HepG2 (cell line): ENCODE results near the gene SPTBN4. TPM values are rescaled to one million over a fixed set of nuclear protein-coding genes. Genes with fewer than 3 reads are reported as not detected.

ENCODE experiments used
- ATAC-seq: fragments of 200-7000 bp; cut with Tn5 transposase; 3 replicates; pipeline ENCODE4 v1.9.1; 2020; ENCODE audit warnings: mild to moderate bottlenecking, moderate library complexity
- Bru-seq: library from RNA; stranded (reverse); fragments of 400-500 nt; gene quantifications from one replicate; lab custom pipeline; 2021; lab: Mats Ljungman, UMichigan
- BruChase-seq, 2 experiments: library from RNA; stranded (reverse); fragments of 400-500 nt; gene quantifications; one replicate each; lab custom pipeline; 2021; lab: Mats Ljungman, UMichigan
- BruUV-seq: library from RNA; stranded (reverse); fragments of 400-500 nt; replicated peaks from 2 replicates; lab custom pipeline; 2021; lab: Mats Ljungman, UMichigan
- CTCF ChIA-PET: fragments of 300-600 bp; formaldehyde crosslinking; extraction: SDS; loops from one replicate; lab custom pipeline; 2021; ENCODE audit warnings: low total read pairs, inconsistent platforms, low intra/inter-chr PET ratio; lab: Yijun Ruan, JAX
- POLR2A ChIA-PET: fragments of 350-600 bp; sonication (Branson Sonifier 250); formaldehyde crosslinking; loops from one replicate; lab custom pipeline; 2020; ENCODE audit warnings: antibody characterized with exemption, inconsistent platforms; lab: Yijun Ruan, JAX
- DNase-seq: peaks from one replicate; pipeline ENCODE4 v3.0.0-alpha.2; 2015; ENCODE audit warnings: low spot score
- FAIRE-seq: peaks from 3 replicates; lab custom pipeline; 2011; peaks lifted over from hg19 to GRCh38; lab: Jason Lieb, UNC
- H2AFZ ChIP-seq: one replicate; pipeline ENCODE4 v1.6.1; 2011; ENCODE audit warnings: low read length, inconsistent platforms
- H3K27ac ChIP-seq: fragments of 300-600 bp; 3 replicates; pipeline ENCODE4 v1.8.0; 2011; ENCODE audit warnings: mixed run types, mild to moderate bottlenecking, mixed read lengths, low read length, inconsistent platforms; ENCODE audit not compliant: insufficient read depth; ENCODE audit errors: extremely low read length
- H3K27me3 ChIP-seq, 2 experiments: fragments of 200-600 bp in 1 of 2; 2 replicates in 1 of 2; 3 replicates in 1 of 2; pipeline versions ENCODE4 v1.6.0 to v1.8.0; 2011; ENCODE audit warnings: low read length in 2 of 2, mild to moderate bottlenecking in 2 of 2, moderate library complexity in 2 of 2, inconsistent platforms in 1 of 2; ENCODE audit not compliant: insufficient read depth in 2 of 2, control insufficient read depth in 1 of 2
- H3K36me3 ChIP-seq, 2 experiments: fragments of 200-600 bp in 1 of 2; replicated peaks in 1 of 2; 2 replicates in 1 of 2; 3 replicates in 1 of 2; pipeline versions ENCODE4 v1.5.1 to v1.8.0; 2011; ENCODE audit warnings: low read length in 2 of 2, inconsistent platforms in 1 of 2; ENCODE audit not compliant: insufficient read depth in 2 of 2, control insufficient read depth in 1 of 2
- H3K4me1 ChIP-seq: 2 replicates; pipeline ENCODE4 v1.5.1; 2012; ENCODE audit warnings: low read length, inconsistent platforms; ENCODE audit not compliant: insufficient read depth
- H3K4me2 ChIP-seq: 2 replicates; pipeline ENCODE4 v1.6.0; 2011; ENCODE audit warnings: low read depth, low read length, inconsistent platforms
- H3K4me3 ChIP-seq, 3 experiments: fragments of 200-600 bp in 1 of 3; sonication (generic), shearing (Covaris generic) in 1 of 3; replicated peaks in 1 of 3; 2 replicates each; pipeline ENCODE4 v1.5.1; 2011 to 2016; ENCODE audit warnings: low read length in 3 of 3, inconsistent platforms in 2 of 3, low read depth in 2 of 3, mild to moderate bottlenecking in 2 of 3, control low read depth in 1 of 3, mixed read lengths in 1 of 3; ENCODE audit not compliant: insufficient read depth in 1 of 3
- H3K79me2 ChIP-seq: one replicate; pipeline ENCODE4 v1.6.1; 2011; ENCODE audit warnings: low read length, inconsistent platforms; ENCODE audit not compliant: insufficient read depth
- H3K9ac ChIP-seq: 2 replicates; pipeline ENCODE4 v1.6.0; 2011; ENCODE audit warnings: mild to moderate bottlenecking, low read depth, low read length, inconsistent platforms; ENCODE audit not compliant: insufficient read depth
- H3K9me3 ChIP-seq: 2 replicates; pipeline ENCODE4 v1.5.1; 2012; ENCODE audit warnings: mild to moderate bottlenecking, low read length
- H4K20me1 ChIP-seq: 2 replicates; pipeline ENCODE4 v1.6.0; 2011; ENCODE audit warnings: inconsistent platforms, mild to moderate bottlenecking, low read length, moderate library complexity; ENCODE audit not compliant: insufficient read depth
- ASH2L ChIP-seq: fragments of 300-600, 200-600 bp; sonication (generic); IDR thresholded peaks from 2 replicates; pipeline ENCODE4 v1.7.0; 2017; ENCODE audit warnings: low read depth, mild to moderate bottlenecking, moderate library complexity, mixed read lengths, low read length; ENCODE audit not compliant: insufficient read length
- HMG20A ChIP-seq: IDR thresholded peaks from 2 replicates; pipeline ENCODE4 v1.6.1; 2016; ENCODE audit warnings: borderline replicate concordance
- MBNL3 ChIP-seq: fragments of 250-450 bp; sonication (Bioruptor Pico); conservative IDR thresholded peaks from 2 replicates; pipeline ENCODE4 v1.8.0; 2022; ENCODE audit warnings: mild to moderate bottlenecking, inconsistent platforms
- TAF15 ChIP-seq: fragments of 200-400 bp; formaldehyde crosslinking; IDR thresholded peaks from one replicate; pipeline ENCODE4 v1.6.1; 2018; ENCODE audit warnings: mild to moderate bottlenecking, low read depth, low read length; ENCODE audit not compliant: poor library complexity, severe bottlenecking
- TBL1XR1 ChIP-seq: fragments of 150-350 bp; IDR thresholded peaks from 2 replicates; pipeline ENCODE4 v1.6.1; 2014; ENCODE audit warnings: borderline replicate concordance, low read length; ENCODE audit not compliant: partially characterized antibody
- THRA ChIP-seq: sonication (generic); formaldehyde crosslinking; IDR thresholded peaks from 2 replicates; pipeline ENCODE4 v1.4.0; 2020; ENCODE audit warnings: missing genetic modification reagents, borderline replicate concordance
- YEATS4 ChIP-seq: sonication (generic); formaldehyde crosslinking; IDR thresholded peaks from 2 replicates; pipeline ENCODE4 v1.4.0; 2020; ENCODE audit warnings: missing genetic modification reagents, borderline replicate concordance
- ZC3H13 ChIP-seq: sonication (generic); formaldehyde crosslinking; IDR thresholded peaks from 2 replicates; pipeline ENCODE4 v1.8.1; 2023; ENCODE audit warnings: mild to moderate bottlenecking, missing genetic modification reagents, moderate library complexity
- ZNF121 ChIP-seq: sonication (generic); formaldehyde crosslinking; IDR thresholded peaks from 2 replicates; pipeline ENCODE4 v1.5.0; 2020; ENCODE audit warnings: mild to moderate bottlenecking, missing genetic modification reagents
- WGBS: methylation state at CpG from one replicate; pipeline ENCODE4 v1.1.6; 2017; ENCODE audit warnings: low lambda C conversion rate; 5-methylcytosine and 5-hydroxymethylcytosine counted together
- in situ Hi-C: cut with HindIII; loops from 2 replicates; pipeline ENCODE4 v1.10.0; 2017; ENCODE audit warnings: low pct_unique_long_range_greater_than_20kb; ENCODE audit not compliant: extremely low pct_ligation_motif_present
- intact Hi-C: fragments of 100-400 bp; cut with micrococcal nuclease; formaldehyde crosslinking; loops from one replicate; pipeline ENCODE4 v1.10.0; 2022; ENCODE audit not compliant: unreplicated experiment
- long read RNA-seq, 2 experiments: library from RNA in 1 of 2; library from polyadenylated mRNA in 1 of 2; stranded (forward) in 1 of 2; unstranded in 1 of 2; transcript quantifications; one replicate each; pipeline ENCODE4 v2.0.0, GENCODE V29; 2019 to 2022
- polyA minus RNA-seq, 3 experiments: library from RNA; depleted of rRNA, polyadenylated mRNA; stranded (reverse); fragments of >200 nt; gene quantifications; 2 replicates each; pipeline ENCODE4 v1.2.3, GENCODE V29; 2011; ENCODE audit warnings: low replicate concordance in 1 of 3
- polyA plus RNA-seq, 8 experiments: library from polyadenylated mRNA; depleted of rRNA in 3 of 8; stranded (reverse) in 7 of 8; unstranded in 1 of 8; fragments of >200 nt; fragmentation: Illumina TruSeq in 4 of 8; extraction: Trizol in 4 of 8; gene quantifications; 2 replicates each; pipeline versions ENCODE4 v1.2.1 to v1.2.3, GENCODE V29; 2011 to 2016; ENCODE audit warnings: low read depth in 4 of 8, missing spikeins in 1 of 8, mixed read lengths in 1 of 8; ENCODE audit not compliant: insufficient read depth in 1 of 8
- total RNA-seq, 5 experiments: library from RNA; depleted of rRNA; stranded (reverse); fragments of >200 nt; fragmentation: Illumina TruSeq; extraction: Trizol; gene quantifications; 2 replicates each; pipeline ENCODE4 v1.2.3, GENCODE V29; 2016; ENCODE audit warnings: low read depth in 1 of 5

The SPTBN4 gene
- total RNA-seq (2016; rRNA removed; fragmentation: Illumina TruSeq; extraction: Trizol) (0.11 TPM in 1 of 2 replicates, not detected in the other), polyA plus RNA-seq (2011; rRNA removed) (0.08 and 0.11 TPM in 2 replicates), polyA minus RNA-seq (2011; rRNA and poly(A)+ RNA removed; ENCODE audit: low replicate concordance) (0.30 and 1.5 TPM in 2 replicates), Bru-seq, nascent RNA (percentile 6 among the genes with signal in this experiment), BruChase-seq, experiment 1, labeled RNA remaining after a 6-hour chase (percentile 6 among the genes with signal in this experiment), BruChase-seq, experiment 2, labeled RNA remaining after a 2-hour chase (percentile 6 among the genes with signal in this experiment)
- not detected in 2 replicates for total RNA-seq (2016; cell fraction: cytosol; rRNA removed; fragmentation: Illumina TruSeq; extraction: Trizol; ENCODE audit: low read depth)
- not detected in 2 replicates for total RNA-seq (2016; cell fraction: insoluble cytoplasmic fraction; rRNA removed; fragmentation: Illumina TruSeq; extraction: Trizol)
- not detected in 2 replicates for total RNA-seq (2016; cell fraction: membrane; rRNA removed; fragmentation: Illumina TruSeq; extraction: Trizol)
- total RNA-seq (2016; cell fraction: nucleus; rRNA removed; fragmentation: Illumina TruSeq; extraction: Trizol), result not detected in 2 replicates
- polyA plus RNA-seq (2011; cell fraction: cytosol; rRNA removed), result 0.04 and 0.11 TPM in 2 replicates
- polyA plus RNA-seq (2011; cell fraction: nucleus; rRNA removed), result 0.26 and 0.29 TPM in 2 replicates
- polyA plus RNA-seq (2012), result 0.11 TPM in 2 replicates
- not detected in 2 replicates for polyA plus RNA-seq (2016; cell fraction: cytosol; fragmentation: Illumina TruSeq; extraction: Trizol; ENCODE audit: low read depth)
- not detected in 2 replicates for polyA plus RNA-seq (2016; cell fraction: insoluble cytoplasmic fraction; fragmentation: Illumina TruSeq; extraction: Trizol; ENCODE audit: low read depth)
- not detected in 2 replicates for polyA plus RNA-seq (2016; cell fraction: membrane; fragmentation: Illumina TruSeq; extraction: Trizol; ENCODE audit: low read depth)
- polyA plus RNA-seq (2016; cell fraction: nucleus; fragmentation: Illumina TruSeq; extraction: Trizol; ENCODE audit: insufficient read depth, low read depth), result not detected in 2 replicates
- polyA minus RNA-seq (2011; cell fraction: cytosol; rRNA and poly(A)+ RNA removed), result not detected in 2 replicates
- not detected in 2 replicates for polyA minus RNA-seq (2011; cell fraction: nucleus; rRNA and poly(A)+ RNA removed)
- long read RNA-seq, experiment 1, result 0 reads
- long read RNA-seq, experiment 2, result 0 reads

DNA sequence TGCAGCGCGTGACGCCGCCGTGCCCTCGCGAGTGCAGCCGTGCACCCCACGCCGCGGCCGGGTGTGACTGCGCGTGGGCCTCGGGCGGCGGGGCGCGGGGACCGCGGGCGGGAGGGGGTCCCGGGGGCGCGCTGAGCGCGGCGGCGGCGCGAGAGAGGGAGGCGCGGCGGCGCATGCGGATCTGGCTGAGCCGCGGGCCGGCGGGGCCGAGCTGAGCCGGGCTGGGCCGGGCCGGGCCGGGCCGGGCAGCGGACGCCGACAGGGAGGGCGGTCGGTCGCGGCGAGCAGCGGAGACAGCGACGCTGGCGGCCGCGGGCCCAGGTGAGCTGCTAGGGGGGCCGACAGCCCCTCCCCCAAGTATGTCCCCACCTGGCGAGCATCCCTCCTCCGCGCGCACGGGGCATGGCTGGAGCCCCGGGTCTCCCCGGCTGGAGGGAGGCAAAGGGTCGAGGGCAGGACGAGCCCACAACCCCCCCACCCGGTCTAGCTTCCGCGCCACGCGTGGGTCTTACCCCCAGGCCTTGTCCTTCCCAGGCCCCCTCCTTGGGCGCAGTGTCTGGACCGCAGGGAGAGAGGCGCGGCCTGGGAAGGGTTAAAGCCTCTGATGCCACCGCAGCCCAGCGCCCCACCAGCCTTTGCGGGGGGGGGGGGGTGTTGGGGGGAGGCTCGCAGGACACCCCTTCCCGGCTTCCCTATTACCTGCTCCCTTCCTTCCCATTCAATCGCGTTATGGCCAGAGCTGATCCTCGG is at the start of gene SPTBN4:
SPTBN4 (plus strand) TSS at position 17 of the 750 bp plus-strand sequence. CDS start 5,621 bp downstream, outside the sequence.
- Histone ChIP-seq H3K36me3 (no peaks in the 10 kb centered on the region), H3K4me2 (peak within 1 kb of the TSS; percentile 99), H3K27ac (no peak within 1 kb of the TSS), H2AFZ (no peak within 1 kb of the TSS), H3K4me1 (peaks cover 37% of the 10 kb centered on the region), H3K9ac (peak within 1 kb of the TSS; percentile 37; the same call in 1 of the 2 replicates), H4K20me1 (no peaks in the 10 kb centered on the region), H3K27me3 (peaks cover 1 to 17% of the 10 kb centered on the region in 2 experiments; a peak in 3 of 5 replicates), H3K79me2 (no peaks in the 10 kb centered on the region), H3K9me3 (no peaks in the 10 kb centered on the region), H3K4me3 (peak within 1 kb of the TSS; percentile 44 to 75 (median 62))
- ChIA-PET CTCF (no interaction called here), POLR2A (interaction anchor here (4.0 kb wide), 1 partner anchor 42 kb away, joined by 47 read pairs; the partner anchor contains the start of gene SERTAD1)
- intact Hi-C loops, result loop anchor here (10.0 kb wide), 1 partner anchor 58 kb away; no protein-coding TSS in a partner anchor
- FAIRE-seq (no peak), ATAC-seq (no peak), DNase-seq (no peak)
- TF ChIP-seq THRA (CRISPR knock-in tag) (no peak), TAF15 (no peak), MBNL3 (CRISPR knock-in tag) (no peak), YEATS4 (CRISPR knock-in tag) (no peak), ASH2L (no peak), HMG20A (no peak), TBL1XR1 (no peak), ZNF121 (CRISPR knock-in tag) (no peak), ZC3H13 (CRISPR knock-in tag) (no peak)
- no TSS peak for BruUV-seq
- 32% methylated on average over 8 of the region's 87 CpGs for WGBS
- in situ Hi-C loops, result no loop called here
